Epidermal melanocyte (primary cell): ENCODE results near the gene GPR107.

Experiments used
- DNase-seq: peaks from one replicate; pipeline ENCODE4 v3.0.0; 2011; ENCODE audit warnings: low spot score; ENCODE audit not compliant: insufficient read length

The GPR107 gene

DNA sequence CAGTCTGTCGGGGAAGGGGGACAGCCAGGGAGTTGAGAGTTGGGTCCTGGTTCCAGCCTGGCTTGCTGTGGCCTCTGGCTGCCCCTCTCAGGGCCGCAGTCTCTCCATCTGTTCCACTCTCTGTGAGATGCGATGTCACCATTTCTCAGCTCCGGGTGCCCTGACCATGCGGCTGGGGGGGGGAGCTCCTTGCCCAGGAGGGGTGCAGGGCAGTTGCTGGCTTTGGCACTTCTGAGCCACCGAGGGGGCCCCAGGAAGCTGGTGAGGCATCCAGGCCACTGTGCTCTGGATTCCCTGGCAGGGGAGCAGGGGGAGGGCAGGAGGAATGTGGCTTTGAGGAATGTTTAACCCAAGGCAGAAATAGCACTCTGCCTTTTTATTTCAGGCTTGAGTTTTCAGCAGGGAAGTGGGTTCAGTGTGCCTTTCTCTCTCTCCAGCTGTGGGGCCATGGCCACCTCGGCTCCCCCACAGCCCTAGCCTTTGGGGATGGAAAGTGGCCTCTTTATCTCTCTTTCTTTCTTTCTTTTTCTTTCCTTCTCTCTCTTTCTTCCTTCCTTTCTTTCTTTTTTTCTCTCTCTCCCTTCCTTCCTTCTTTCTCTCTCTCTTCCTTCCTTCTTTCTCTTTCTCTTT, 129.5 kb downstream of the GPR107 start:
- peak; percentile 97 for DNase-seq

DNA sequence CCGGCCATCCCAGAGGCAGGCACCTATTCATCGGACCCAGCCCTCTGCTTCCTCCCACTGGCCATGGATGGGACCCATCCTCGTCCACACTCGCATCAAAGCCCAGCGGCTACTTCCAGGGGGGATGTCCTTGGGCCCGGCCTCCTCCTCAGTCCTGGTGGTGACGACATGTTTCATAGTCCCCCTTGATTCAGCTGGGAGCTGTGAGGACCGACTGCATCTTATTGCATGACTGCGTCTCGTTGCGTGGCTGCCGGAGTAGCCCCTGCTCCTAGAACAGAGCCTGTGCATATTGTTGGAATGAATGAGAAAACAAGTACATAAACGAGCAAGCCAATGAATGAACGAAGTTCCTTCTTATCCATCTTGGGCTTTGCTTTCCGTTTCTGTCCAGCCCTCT, 131.3 kb downstream of the GPR107 start:
- no peak for DNase-seq

DNA sequence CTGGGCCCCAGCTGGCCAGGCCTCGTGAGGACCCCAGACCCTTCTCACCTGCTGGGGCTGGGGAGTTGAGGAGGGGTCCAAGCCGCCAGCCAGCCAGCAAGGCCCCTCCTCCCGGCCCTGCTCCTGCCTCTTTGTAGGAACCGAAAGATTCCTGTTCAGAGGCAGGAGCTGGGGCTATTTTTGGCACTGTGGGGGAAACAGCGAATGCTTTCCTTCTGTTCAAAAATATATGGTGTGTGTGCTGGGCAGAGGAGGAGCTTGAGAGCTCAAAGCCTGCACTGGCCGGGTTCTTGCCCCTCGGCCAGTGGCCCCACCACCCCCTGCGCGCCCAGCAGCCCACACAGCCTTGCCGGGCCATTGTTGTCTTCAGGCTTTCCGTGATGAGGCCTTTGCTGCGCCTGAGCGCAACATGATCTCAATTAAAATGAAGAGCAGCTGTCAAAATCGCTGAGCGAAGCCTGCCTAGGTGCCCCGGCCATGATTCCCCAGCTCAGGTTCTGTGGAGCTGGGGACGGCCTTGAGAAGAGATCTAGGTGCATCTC, 131.9 kb downstream of the GPR107 start:
- no peak for DNase-seq

DNA sequence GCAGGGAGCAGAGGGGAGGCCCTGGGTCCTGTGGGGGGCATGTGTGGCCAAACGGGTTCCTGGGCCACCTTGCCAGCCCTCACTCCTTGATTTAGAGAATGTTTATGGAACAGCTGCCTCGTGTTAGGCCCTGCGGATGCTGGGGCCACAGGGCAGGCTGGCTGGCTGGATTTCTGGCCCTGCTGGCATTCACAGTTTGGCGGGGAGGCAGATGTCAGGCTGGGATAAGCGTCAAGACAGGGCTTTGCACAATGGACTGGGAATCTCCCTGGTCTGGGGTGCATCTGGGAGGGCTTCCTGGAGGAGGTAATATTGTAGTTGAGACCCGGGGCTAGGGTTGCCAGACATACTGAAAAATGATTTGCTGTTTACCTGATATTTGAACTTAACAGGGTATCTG, 132.3 kb downstream of the GPR107 start:
- no peak for DNase-seq

DNA sequence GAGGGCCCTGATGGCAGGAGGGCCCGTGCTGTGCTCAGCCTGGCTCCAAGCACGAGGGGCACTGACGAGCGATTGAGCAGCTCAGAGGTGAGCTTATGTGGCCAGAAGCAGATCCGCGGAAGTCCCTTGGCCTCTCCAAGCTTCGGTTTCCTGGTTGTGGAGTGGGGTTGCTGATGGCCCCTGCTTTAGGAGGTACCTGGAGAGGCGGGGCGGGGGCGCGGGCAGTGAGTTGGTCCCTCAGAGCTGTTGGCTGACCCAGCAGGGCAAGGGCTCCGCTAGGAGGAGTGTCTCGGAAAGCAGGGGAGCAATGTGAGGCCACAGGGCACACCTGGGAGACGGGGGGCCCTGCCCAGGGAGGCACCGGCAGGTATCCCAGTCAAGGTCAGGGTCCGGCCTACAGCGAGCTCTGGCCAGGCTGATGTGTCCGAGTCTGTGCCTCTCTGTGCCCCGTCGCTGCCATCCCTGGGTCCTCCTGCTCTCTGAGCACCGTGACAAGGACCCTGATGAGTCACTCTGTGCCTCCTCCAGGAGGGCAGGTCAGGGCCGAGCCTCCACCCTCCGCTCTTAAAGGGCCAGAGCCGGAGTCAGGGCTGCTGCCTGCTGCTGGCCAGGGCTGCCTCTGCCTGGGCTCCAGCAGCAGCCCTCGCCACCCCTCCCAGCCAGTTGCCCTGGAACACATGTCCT, 133.3 kb downstream of the GPR107 start:
- no peak for DNase-seq

DNA sequence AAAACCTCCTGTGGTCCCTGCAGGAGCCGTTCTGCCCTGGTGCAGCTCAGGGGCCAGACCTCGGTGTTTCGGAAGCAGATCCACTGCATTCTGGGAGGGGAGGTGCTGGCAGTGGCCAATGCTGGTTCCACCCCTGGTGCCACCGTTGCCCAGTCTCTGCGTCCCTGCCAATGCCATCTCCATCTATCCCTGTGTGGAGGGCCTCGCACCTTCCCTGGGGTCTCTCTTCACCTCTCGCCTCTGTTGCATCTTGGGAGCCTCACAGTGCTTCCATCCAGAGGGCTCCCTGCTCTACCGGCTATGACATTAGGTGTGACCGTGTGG, 133.8 kb downstream of the GPR107 start:
- DNase-seq: no peak

DNA sequence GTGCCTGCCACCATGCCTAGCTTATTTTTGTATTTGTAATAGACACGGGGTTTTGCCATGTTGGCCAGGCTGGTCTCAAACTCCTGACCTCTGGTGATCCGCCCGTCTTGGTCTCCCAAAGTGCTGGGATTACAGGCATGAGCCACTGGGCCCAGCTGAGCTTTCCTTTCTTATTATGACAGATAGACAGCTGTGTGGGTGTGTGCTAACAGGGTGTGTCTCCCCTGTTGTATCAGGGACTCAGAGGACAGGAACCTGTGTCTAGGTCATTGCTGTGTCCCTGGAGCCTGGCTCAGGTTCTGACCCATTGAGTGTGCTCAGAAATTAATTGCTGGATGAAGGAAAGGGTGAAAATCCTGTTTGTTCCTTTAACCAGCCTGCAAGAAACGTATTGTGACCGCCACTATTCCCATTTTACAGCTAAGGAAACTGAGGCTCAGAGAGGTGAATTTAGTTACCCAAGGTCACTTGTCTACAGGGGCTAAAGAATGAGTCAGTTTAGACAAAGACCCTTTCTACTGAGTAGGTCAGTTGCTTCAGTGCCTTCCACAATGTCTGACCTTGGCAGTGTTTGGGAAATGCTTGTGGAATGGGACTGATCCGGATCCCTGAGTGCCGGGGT, 135.3 kb downstream of the GPR107 start:
- DNase-seq: no peak
